ENCODE data around the gene CPB2. TPM values are rescaled to one million over a fixed set of nuclear protein-coding genes. Genes with fewer than 3 reads are reported as not detected.

The CPB2 gene
- total RNA-seq, 1 experiment from 2014 or later = 0.28 TPM

DNA sequence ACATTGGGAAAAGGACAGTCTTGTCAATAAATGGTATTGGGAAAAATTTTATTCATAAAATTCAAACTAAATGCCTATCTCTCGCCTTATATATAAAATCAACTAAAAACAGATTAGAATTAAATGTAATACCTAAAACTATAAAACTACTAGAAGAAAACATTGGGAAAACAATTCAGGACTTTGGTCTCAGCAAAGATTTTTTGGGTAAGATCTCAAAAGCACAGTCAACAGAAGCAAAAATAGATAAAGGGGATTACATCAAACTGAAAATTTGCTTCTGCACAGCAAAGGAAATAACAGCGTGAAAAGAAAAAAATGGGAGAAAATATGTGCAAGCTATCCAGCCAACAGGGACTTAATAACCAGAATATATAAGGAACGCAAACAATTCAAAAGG, 28.0 kb downstream of the CPB2 start:
- H3K36me3 ChIP-seq (ENCODE audit: control insufficient read depth, insufficient read depth, low read length) = no peaks in the 10 kb centered on the region
- in situ Hi-C loops (cut with HindIII; ENCODE audit: low pct_unique_long_range_greater_than_20kb, low sequenced_read_pairs) = no loop called here
- no peak for ATAC-seq

DNA sequence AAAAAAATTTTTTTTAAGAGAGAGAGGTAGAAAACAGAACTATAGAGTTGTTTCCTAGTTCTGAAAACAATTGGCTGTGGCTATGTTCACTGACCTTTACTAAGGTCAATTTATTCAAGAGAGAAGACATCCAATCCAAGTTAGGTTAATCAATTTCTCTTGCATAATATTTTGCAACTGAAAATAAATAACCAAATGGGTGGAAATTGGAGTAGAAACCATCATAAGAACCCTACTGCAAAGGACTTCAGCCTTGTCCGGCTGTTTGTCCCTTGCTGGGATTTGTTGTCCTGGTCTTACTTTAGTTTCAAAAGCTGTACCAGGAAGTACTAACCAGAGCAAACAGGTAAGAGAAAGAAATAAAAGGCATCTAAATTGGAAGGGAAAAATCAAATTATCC, 29.0 kb downstream of the CPB2 start:
- Histone ChIP-seq H3K9me3 (ENCODE audit: control insufficient read depth, insufficient read depth, low read depth, low read length) (no peaks in the 10 kb centered on the region), H3K4me1 (ENCODE audit: control insufficient read depth, insufficient read depth, low read length) (no peaks in the 10 kb centered on the region), H3K27ac (ENCODE audit: low read length) (no peak overlapping the region), H3K27me3 (ENCODE audit: control insufficient read depth, insufficient read depth, low read length) (no peaks in the 10 kb centered on the region), H3K36me3 (ENCODE audit: control insufficient read depth, insufficient read depth, low read length) (no peaks in the 10 kb centered on the region), H3K4me3 (ENCODE audit: low read depth in 2 of 2, low read length in 2 of 2) (no peak overlapping the region)
- BruUV-seq (replicated peaks) = no TSS peak
- no peak for ATAC-seq
- intact Hi-C loops (cut with micrococcal nuclease; ENCODE audit: unreplicated experiment) (no loop called here), in situ Hi-C loops (cut with HindIII; ENCODE audit: low pct_unique_long_range_greater_than_20kb, low sequenced_read_pairs) (no loop called here)
- ChIA-PET POLR2A (no interaction called here), CTCF (no interaction called here)
- TF ChIP-seq TCF7L2 (IDR thresholded peaks at IDR 0.05; ENCODE audit: low read depth, low read length) (no peak), SIN3A (IDR thresholded peaks at IDR 0.05; ENCODE audit: borderline replicate concordance, insufficient read depth, low read depth, low read length) (no peak), POLR2AphosphoS5 (IDR thresholded peaks at IDR 0.05; ENCODE audit: low read depth, low read length) (no peak)
- TF ChIP-seq, protein P1, sequence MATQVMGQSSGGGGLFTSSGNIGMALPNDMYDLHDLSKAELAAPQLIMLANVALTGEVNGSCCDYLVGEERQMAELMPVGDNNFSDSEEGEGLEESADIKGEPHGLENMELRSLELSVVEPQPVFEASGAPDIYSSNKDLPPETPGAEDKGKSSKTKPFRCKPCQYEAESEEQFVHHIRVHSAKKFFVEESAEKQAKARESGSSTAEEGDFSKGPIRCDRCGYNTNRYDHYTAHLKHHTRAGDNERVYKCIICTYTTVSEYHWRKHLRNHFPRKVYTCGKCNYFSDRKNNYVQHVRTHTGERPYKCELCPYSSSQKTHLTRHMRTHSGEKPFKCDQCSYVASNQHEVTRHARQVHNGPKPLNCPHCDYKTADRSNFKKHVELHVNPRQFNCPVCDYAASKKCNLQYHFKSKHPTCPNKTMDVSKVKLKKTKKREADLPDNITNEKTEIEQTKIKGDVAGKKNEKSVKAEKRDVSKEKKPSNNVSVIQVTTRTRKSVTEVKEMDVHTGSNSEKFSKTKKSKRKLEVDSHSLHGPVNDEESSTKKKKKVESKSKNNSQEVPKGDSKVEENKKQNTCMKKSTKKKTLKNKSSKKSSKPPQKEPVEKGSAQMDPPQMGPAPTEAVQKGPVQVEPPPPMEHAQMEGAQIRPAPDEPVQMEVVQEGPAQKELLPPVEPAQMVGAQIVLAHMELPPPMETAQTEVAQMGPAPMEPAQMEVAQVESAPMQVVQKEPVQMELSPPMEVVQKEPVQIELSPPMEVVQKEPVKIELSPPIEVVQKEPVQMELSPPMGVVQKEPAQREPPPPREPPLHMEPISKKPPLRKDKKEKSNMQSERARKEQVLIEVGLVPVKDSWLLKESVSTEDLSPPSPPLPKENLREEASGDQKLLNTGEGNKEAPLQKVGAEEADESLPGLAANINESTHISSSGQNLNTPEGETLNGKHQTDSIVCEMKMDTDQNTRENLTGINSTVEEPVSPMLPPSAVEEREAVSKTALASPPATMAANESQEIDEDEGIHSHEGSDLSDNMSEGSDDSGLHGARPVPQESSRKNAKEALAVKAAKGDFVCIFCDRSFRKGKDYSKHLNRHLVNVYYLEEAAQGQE (IDR thresholded peaks at IDR 0.05; ENCODE audit: insufficient read depth in 1 of 2, low read depth in 2 of 2, low read length in 1 of 2) = no peak
- TF ChIP-seq, protein P2, sequence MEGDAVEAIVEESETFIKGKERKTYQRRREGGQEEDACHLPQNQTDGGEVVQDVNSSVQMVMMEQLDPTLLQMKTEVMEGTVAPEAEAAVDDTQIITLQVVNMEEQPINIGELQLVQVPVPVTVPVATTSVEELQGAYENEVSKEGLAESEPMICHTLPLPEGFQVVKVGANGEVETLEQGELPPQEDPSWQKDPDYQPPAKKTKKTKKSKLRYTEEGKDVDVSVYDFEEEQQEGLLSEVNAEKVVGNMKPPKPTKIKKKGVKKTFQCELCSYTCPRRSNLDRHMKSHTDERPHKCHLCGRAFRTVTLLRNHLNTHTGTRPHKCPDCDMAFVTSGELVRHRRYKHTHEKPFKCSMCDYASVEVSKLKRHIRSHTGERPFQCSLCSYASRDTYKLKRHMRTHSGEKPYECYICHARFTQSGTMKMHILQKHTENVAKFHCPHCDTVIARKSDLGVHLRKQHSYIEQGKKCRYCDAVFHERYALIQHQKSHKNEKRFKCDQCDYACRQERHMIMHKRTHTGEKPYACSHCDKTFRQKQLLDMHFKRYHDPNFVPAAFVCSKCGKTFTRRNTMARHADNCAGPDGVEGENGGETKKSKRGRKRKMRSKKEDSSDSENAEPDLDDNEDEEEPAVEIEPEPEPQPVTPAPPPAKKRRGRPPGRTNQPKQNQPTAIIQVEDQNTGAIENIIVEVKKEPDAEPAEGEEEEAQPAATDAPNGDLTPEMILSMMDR (IDR thresholded peaks at IDR 0.05) = no peak
- no peak for DNase-seq (ENCODE audit: low read depth, low spot score)

More for the DNA sequence above, 28.0 kb downstream of the CPB2 start:
- no peak overlapping the region for H3K27ac ChIP-seq (ENCODE audit: low read length)
- H3K9me3 ChIP-seq (ENCODE audit: control insufficient read depth, insufficient read depth, low read depth, low read length) = no peaks in the 10 kb centered on the region
- BruUV-seq (replicated peaks) = no TSS peak
- TF ChIP-seq, protein P1 (IDR thresholded peaks at IDR 0.05; ENCODE audit: insufficient read depth in 1 of 2, low read depth in 2 of 2, low read length in 1 of 2) = no peak
- no peak for TF ChIP-seq POLR2AphosphoS5 (IDR thresholded peaks at IDR 0.05; ENCODE audit: low read depth, low read length)
- TF ChIP-seq SIN3A (IDR thresholded peaks at IDR 0.05; ENCODE audit: borderline replicate concordance, insufficient read depth, low read depth, low read length) = no peak
- TF ChIP-seq TCF7L2 (IDR thresholded peaks at IDR 0.05; ENCODE audit: low read depth, low read length) = no peak
- TF ChIP-seq, protein P2 (IDR thresholded peaks at IDR 0.05) = no peak
- H3K27me3 ChIP-seq (ENCODE audit: control insufficient read depth, insufficient read depth, low read length) = no peaks in the 10 kb centered on the region
- H3K4me3 ChIP-seq (ENCODE audit: low read depth in 2 of 2, low read length in 2 of 2) = no peak overlapping the region
- intact Hi-C loops (cut with micrococcal nuclease; ENCODE audit: unreplicated experiment) = no loop called here
- ChIA-PET POLR2A (no interaction called here), CTCF (no interaction called here)
- no peaks in the 10 kb centered on the region for H3K4me1 ChIP-seq (ENCODE audit: control insufficient read depth, insufficient read depth, low read length)
- no peak for DNase-seq (ENCODE audit: low read depth, low spot score)
